OCI-LY1 (cell line): Measurements from ENCODE around the gene RAD50.

Experiments used
- H2AFZ ChIP-seq: fragments of 200-600 bp; sonication (generic), shearing (Covaris generic); 2 replicates; pipeline ENCODE4 v1.6.0; 2014; ENCODE audit warnings: antibody characterized with exemption, mild to moderate bottlenecking, low read length
- H3F3A ChIP-seq: fragments of 200-600 bp; sonication (generic), shearing (Covaris generic); 2 replicates; pipeline ENCODE4 v1.6.0; 2014; ENCODE audit warnings: mild to moderate bottlenecking, antibody characterized with exemption, low read length, moderate library complexity; ENCODE audit not compliant: insufficient read depth
- H3K27ac ChIP-seq: fragments of 200-600 bp; sonication (generic); 2 replicates; pipeline ENCODE4 v1.5.1; 2014; ENCODE audit warnings: low read length, mixed run types, mild to moderate bottlenecking, low read depth; ENCODE audit not compliant: poor library complexity, severe bottlenecking
- H3K27me3 ChIP-seq: fragments of 200-600 bp; sonication (generic); 2 replicates; pipeline ENCODE4 v1.6.0; 2014; ENCODE audit warnings: antibody characterized with exemption, mild to moderate bottlenecking, low read length, moderate library complexity; ENCODE audit not compliant: insufficient read depth
- H3K36me3 ChIP-seq: fragments of 200-600 bp; sonication (generic); 2 replicates; pipeline ENCODE4 v1.6.1; 2014; ENCODE audit warnings: mild to moderate bottlenecking, antibody characterized with exemption, low read length, moderate library complexity, mixed read lengths; ENCODE audit not compliant: insufficient read depth
- H3K4me1 ChIP-seq: fragments of 200-600 bp; sonication (generic); 2 replicates; pipeline ENCODE4 v1.5.1; 2014; ENCODE audit warnings: mild to moderate bottlenecking, low read length, moderate library complexity; ENCODE audit not compliant: insufficient read depth, severe bottlenecking
- H3K4me2 ChIP-seq: fragments of 200-600 bp; sonication (generic), shearing (Covaris generic); 2 replicates; pipeline ENCODE4 v1.6.1; 2014; ENCODE audit warnings: low read length
- H3K4me3 ChIP-seq: fragments of 200-600 bp; sonication (generic); 2 replicates; pipeline ENCODE4 v1.5.1; 2014; ENCODE audit warnings: low read length, low read depth, mild to moderate bottlenecking, mixed read lengths; ENCODE audit not compliant: poor library complexity, severe bottlenecking
- H3K79me2 ChIP-seq: fragments of 200-600 bp; shearing (Covaris generic); 2 replicates; pipeline ENCODE4 v1.6.1; 2016; ENCODE audit warnings: mixed run types, low read length, mixed read lengths; ENCODE audit not compliant: insufficient read depth
- H3K9ac ChIP-seq: fragments of 200-600 bp; sonication (generic), shearing (Covaris generic); 2 replicates; pipeline ENCODE4 v1.6.1; 2014; ENCODE audit warnings: mild to moderate bottlenecking, low read length, mixed read lengths
- H3K9me2 ChIP-seq: fragments of 200-600 bp; sonication (generic), shearing (Covaris generic); 2 replicates; pipeline ENCODE4 v1.6.1; 2014; ENCODE audit warnings: low read depth, mild to moderate bottlenecking, low read length, mixed read lengths
- H3K9me3 ChIP-seq: fragments of 200-600 bp; shearing (Covaris generic); 2 replicates; pipeline ENCODE4 v1.6.1; 2014; ENCODE audit warnings: low read length, mixed read lengths
- H4K20me1 ChIP-seq: fragments of 200-600 bp; sonication (generic), shearing (Covaris generic); 2 replicates; pipeline ENCODE4 v1.6.0; 2016; ENCODE audit warnings: mild to moderate bottlenecking, low read length; ENCODE audit not compliant: insufficient read depth
- EZH2 ChIP-seq: fragments of 200-600 bp; sonication (generic), shearing (Covaris generic); IDR thresholded peaks from 2 replicates; pipeline ENCODE4 v1.8.0; 2017; ENCODE audit warnings: borderline replicate concordance, mixed run types, mild to moderate bottlenecking, antibody characterized with exemption, low read length, moderate library complexity, mixed read lengths
- TF ChIP-seq, protein P1 (sequence below): fragments of 200-600 bp; sonication (generic), shearing (Covaris generic); IDR thresholded peaks from 2 replicates; pipeline ENCODE4 v1.5.1; 2017; ENCODE audit warnings: mild to moderate bottlenecking, antibody characterized with exemption, low read length, moderate library complexity, mixed read lengths

The RAD50 gene

DNA sequence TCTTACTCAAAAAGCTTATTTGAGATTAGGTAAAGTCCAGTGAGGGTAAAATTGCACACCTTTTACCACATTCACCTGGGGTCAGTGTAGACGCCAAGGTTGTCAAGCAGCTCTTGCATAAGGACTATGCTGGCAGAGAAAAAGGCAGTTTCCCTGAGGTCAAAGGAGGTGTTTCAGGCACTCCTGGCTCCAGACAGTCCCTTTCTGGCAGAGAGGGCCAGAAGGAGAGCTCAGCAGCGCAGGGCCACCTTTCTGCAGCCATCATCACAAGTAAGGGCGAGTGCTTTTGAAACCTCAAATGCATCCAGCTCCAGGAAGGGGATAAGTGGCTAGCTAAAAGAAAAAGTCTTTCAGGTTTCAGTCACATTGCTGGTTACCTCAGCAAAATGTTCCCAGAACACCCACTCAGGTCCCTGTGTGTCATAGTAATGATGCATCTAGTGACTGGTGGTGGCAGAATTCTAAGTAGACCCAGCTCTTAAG lies 84.5 kb downstream of the RAD50 start:
- Histone ChIP-seq H3K27ac (no peak overlapping the region), H3K79me2 (no peaks in the 10 kb centered on the region), H3F3A (no peaks in the 10 kb centered on the region), H4K20me1 (no peaks in the 10 kb centered on the region), H2AFZ (no peak overlapping the region), H3K27me3 (no peaks in the 10 kb centered on the region), H3K36me3 (peaks cover 79% of the 10 kb centered on the region), H3K4me2 (no peak overlapping the region), H3K4me1 (no peaks in the 10 kb centered on the region), H3K9me3 (no peaks in the 10 kb centered on the region), H3K4me3 (no peak overlapping the region), H3K9ac (no peak overlapping the region), H3K9me2 (no peaks in the 10 kb centered on the region)
- TF ChIP-seq, protein P1, sequence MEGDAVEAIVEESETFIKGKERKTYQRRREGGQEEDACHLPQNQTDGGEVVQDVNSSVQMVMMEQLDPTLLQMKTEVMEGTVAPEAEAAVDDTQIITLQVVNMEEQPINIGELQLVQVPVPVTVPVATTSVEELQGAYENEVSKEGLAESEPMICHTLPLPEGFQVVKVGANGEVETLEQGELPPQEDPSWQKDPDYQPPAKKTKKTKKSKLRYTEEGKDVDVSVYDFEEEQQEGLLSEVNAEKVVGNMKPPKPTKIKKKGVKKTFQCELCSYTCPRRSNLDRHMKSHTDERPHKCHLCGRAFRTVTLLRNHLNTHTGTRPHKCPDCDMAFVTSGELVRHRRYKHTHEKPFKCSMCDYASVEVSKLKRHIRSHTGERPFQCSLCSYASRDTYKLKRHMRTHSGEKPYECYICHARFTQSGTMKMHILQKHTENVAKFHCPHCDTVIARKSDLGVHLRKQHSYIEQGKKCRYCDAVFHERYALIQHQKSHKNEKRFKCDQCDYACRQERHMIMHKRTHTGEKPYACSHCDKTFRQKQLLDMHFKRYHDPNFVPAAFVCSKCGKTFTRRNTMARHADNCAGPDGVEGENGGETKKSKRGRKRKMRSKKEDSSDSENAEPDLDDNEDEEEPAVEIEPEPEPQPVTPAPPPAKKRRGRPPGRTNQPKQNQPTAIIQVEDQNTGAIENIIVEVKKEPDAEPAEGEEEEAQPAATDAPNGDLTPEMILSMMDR = no peak
- no peak for TF ChIP-seq EZH2

DNA sequence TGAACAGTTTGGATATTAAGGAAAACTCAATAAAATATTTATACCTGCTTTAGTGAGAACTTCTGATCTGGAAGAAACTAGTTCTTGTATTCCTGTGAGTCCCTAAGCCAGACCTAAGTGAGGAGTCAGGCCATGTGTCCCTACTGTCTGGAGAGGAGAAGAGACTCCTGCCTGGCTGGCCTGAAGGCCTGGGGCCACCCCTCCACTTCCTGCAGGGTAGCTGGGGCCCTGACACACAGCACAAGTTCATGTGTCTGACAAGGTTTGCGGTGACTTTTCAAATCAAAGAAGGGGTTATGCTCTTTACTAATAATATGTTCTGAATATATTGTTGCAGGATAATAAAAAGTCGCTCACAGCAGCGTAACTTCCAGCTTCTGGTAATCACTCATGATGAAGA lies 85.1 kb downstream of the RAD50 start:
- Histone ChIP-seq H3K27ac (no peak overlapping the region), H3K9me3 (no peaks in the 10 kb centered on the region), H3K27me3 (no peaks in the 10 kb centered on the region), H3K79me2 (no peaks in the 10 kb centered on the region), H3K4me3 (no peak overlapping the region), H3K4me2 (no peak overlapping the region), H3K4me1 (no peaks in the 10 kb centered on the region), H4K20me1 (no peaks in the 10 kb centered on the region), H3K9me2 (no peaks in the 10 kb centered on the region), H3K36me3 (peaks cover 75% of the 10 kb centered on the region), H3K9ac (no peak overlapping the region), H2AFZ (no peak overlapping the region), H3F3A (no peaks in the 10 kb centered on the region)
- TF ChIP-seq EZH2 = no peak

DNA sequence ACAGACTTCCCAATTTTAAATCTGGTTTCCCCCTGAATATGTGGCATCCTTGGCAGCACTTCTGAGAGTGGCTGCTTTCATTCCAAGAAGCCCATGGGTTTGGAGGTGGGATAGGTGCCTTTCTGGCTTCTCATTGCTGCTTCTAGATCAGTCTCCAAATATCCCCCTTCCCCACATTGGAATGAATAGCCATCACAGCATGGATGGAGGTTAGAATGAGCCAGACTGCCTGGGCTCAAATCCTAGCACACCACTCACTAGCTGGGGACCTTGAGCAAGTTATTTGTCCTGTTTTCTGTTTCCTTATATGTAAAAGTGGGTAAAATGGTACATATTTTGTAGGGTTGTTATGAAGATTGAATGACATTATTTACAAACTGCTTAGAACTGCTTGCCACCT lies 87.4 kb downstream of the RAD50 start:
- no peak overlapping the region for H2AFZ ChIP-seq
- peaks cover 3% of the 10 kb centered on the region; the same call in 1 of the 2 replicates for H3K9me3 ChIP-seq
- TF ChIP-seq EZH2 = no peak
- TF ChIP-seq, protein P1 = no peak
- H3K4me1 ChIP-seq = no peaks in the 10 kb centered on the region
- peaks cover 53% of the 10 kb centered on the region for H3K36me3 ChIP-seq
- no peaks in the 10 kb centered on the region for H3K9me2 ChIP-seq
- H3K79me2 ChIP-seq = no peaks in the 10 kb centered on the region
- no peak overlapping the region for H3K27ac ChIP-seq
- H3K4me3 ChIP-seq = no peak overlapping the region
- H4K20me1 ChIP-seq = no peaks in the 10 kb centered on the region
- no peak overlapping the region for H3K4me2 ChIP-seq
- H3F3A ChIP-seq = no peaks in the 10 kb centered on the region
- H3K9ac ChIP-seq = no peak overlapping the region
- H3K27me3 ChIP-seq = no peaks in the 10 kb centered on the region

DNA sequence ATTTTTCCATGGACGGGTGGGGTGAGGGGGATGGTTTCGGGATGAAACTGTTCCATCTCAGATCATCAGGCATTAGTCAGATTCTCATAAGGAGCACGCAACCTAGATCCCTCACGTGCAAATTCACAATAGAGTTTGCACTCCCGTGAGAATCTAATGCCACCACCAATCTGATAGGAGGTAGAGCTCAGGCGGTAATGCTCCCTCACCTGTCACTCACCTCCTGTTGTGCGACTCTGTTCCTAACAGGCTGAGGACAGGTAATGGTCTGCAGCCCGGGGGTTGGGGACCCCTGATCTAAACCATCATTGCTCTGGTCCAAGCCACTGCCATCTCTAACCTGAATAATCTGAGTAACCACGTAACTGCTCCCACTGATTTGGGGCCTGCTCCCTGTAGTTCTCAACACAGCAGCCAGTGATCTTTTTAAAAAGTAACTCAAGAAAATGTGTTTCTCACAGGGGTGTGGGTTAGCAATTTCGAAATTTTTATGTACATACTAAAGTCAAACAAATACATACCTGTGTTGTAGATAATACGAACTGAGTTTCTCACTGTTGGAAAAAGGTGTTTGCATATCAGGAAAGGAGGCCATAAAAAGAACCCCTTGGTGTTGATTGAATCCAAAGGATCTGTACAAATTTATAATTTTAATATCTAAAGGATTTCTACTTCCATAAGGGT lies 89.9 kb downstream of the RAD50 start:
- Histone ChIP-seq H3K4me3 (no peak overlapping the region), H3K79me2 (no peaks in the 10 kb centered on the region), H4K20me1 (no peaks in the 10 kb centered on the region), H3F3A (no peaks in the 10 kb centered on the region), H3K9me2 (no peaks in the 10 kb centered on the region), H3K36me3 (peaks cover 27% of the 10 kb centered on the region), H3K27me3 (no peaks in the 10 kb centered on the region), H3K4me2 (no peak overlapping the region), H2AFZ (no peak overlapping the region), H3K4me1 (no peaks in the 10 kb centered on the region), H3K27ac (no peak overlapping the region), H3K9me3 (peaks cover 3% of the 10 kb centered on the region; the same call in 1 of the 2 replicates), H3K9ac (no peak overlapping the region)
- no peak for TF ChIP-seq EZH2
- TF ChIP-seq, protein P1 = no peak
